DND-41 (cell line): ENCODE measurements around the gene RHOBTB3.

Experiments
- CTCF ChIP-seq: IDR thresholded peaks from 2 replicates; pipeline ENCODE4 v1.5.1; 2012; ENCODE audit warnings: borderline replicate concordance, low read length, moderate library complexity, mild to moderate bottlenecking; ENCODE audit not compliant: poor library complexity, severe bottlenecking; ENCODE audit errors: extremely low read depth
- EZH2 ChIP-seq: IDR thresholded peaks from 3 replicates; pipeline ENCODE4 v1.6.1; 2012; ENCODE audit warnings: borderline replicate concordance, low read depth, mild to moderate bottlenecking, moderate library complexity, low read length, inconsistent platforms; ENCODE audit not compliant: severe bottlenecking

DNA sequence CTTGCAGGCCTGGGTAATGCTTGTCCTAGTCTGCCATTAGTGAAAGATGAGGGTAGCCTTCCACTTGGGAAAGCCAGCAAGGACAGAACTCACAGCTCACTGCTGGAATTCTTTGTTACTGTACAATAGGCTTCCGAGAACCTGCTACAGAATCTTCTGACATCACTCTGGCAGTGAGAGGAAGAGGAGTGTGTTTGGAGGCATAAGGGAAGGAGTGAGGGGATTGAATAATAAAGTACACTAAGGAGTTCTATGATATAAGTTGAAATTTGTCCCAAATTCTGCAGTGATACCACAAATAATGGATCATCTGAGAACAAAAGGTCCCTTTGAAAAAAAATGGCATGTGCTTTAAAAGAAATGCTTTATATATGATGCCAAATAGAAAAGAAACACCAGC lies 48.2 kb upstream of the RHOBTB3 start, which contains the start of gene SPATA9:
- TF ChIP-seq EZH2 (no peak), CTCF (no peak)
